Progenitor cell of endocrine pancreas (in vitro differentiated cells): Measurements from ENCODE around the gene MGAT4B. TPM values are rescaled to one million over a fixed set of nuclear protein-coding genes. Genes with fewer than 3 reads are reported as not detected.

Source experiments
- DNase-seq: peaks from one replicate; pipeline ENCODE4 v3.0.0; 2021; ENCODE audit warnings: low spot score; ENCODE audit not compliant: unreplicated experiment
- H3K27ac Mint-ChIP-seq: 2 replicates; pipeline ENCODE4 v1.8.0; 2021; ENCODE audit warnings: mild to moderate bottlenecking, moderate library complexity, mixed read lengths
- H3K27me3 Mint-ChIP-seq: 2 replicates; pipeline ENCODE4 v1.8.0; 2021; ENCODE audit warnings: mixed read lengths
- H3K36me3 Mint-ChIP-seq: 2 replicates; pipeline ENCODE4 v1.8.0; 2022; ENCODE audit warnings: mixed read lengths; ENCODE audit not compliant: insufficient read depth
- H3K4me1 Mint-ChIP-seq: 2 replicates; pipeline ENCODE4 v1.8.0; 2021; ENCODE audit warnings: low read depth, mixed read lengths
- H3K4me3 Mint-ChIP-seq: 2 replicates; pipeline ENCODE4 v1.8.0; 2021; ENCODE audit warnings: low read depth, mild to moderate bottlenecking, moderate library complexity, mixed read lengths
- H3K9me3 Mint-ChIP-seq: 2 replicates; pipeline ENCODE4 v1.8.0; 2021; ENCODE audit warnings: low read depth, mixed read lengths
- CTCF ChIP-seq: fragments of 200-600 bp; sonication (generic); IDR thresholded peaks from one replicate; pipeline ENCODE4 v1.5.0; 2021; ENCODE audit warnings: antibody characterized with exemption, mild to moderate bottlenecking; ENCODE audit not compliant: unreplicated experiment
- total RNA-seq: library from RNA; stranded (reverse); gene quantifications from 2 replicates; pipeline ENCODE4 v1.2.1, GENCODE V29; 2021

Gene MGAT4B
- total RNA-seq, 1 donor from 2014 or later, result 159 TPM

DNA sequence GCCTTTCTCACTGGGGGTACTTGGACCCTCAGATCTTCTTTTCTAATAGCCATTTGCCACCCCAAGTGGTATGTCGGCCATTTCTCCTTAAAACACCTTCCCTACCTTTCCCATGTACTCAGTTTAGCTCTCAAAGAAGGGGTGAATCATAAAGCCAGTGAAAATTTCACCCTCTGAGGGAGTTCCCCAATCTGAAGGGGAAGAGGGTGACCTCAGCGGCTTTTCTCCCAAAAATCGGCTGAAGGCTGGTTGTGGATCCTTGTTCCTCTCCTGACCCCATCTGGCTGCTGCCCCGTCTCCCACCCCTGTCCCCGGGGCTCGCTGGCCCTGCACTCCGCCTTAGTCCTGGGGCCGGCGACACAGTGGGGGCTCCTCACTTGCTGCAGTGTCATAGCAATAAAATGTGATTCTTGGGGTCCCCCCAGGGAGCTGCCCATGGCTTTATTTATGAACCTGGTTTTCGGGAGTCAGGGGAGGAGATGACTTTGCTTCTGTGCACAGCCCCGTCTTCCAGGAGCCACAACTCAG is 30.2 kb downstream of the MGAT4B start:
- peaks cover 22% of the 10 kb centered on the region for H3K36me3 Mint-ChIP-seq
- H3K4me3 Mint-ChIP-seq, result no peak overlapping the region
- no peaks in the 10 kb centered on the region for H3K27me3 Mint-ChIP-seq
- H3K9me3 Mint-ChIP-seq, result no peaks in the 10 kb centered on the region
- DNase-seq, result no peak
- H3K4me1 Mint-ChIP-seq, result no peaks in the 10 kb centered on the region
- no peak for TF ChIP-seq CTCF
- no peak overlapping the region for H3K27ac Mint-ChIP-seq

DNA sequence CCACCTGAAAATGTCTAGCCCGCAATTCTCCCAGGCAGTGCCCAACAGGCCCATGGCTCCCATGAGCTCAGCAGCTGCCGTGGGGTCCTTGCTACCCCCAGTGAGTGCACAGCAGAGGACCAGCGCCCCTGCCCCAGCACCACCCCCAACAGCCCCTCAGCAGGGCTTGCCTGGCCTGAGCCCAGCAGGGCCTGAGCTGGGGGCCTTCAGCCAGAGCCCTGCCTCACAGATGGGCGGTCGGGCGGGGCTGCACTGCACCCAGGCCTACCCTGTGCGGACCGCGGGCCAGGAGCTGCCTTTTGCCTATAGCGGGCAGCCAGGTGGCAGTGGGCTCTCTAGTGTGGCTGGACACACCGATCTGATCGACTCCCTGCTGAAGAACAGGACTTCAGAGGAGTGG is 32.2 kb downstream of the MGAT4B start:
- no peaks in the 10 kb centered on the region for H3K9me3 Mint-ChIP-seq
- peaks cover 27% of the 10 kb centered on the region for H3K36me3 Mint-ChIP-seq
- no peak overlapping the region for H3K27ac Mint-ChIP-seq

GRCh38 chr5:179773686-179774040 is 33.0 kb downstream of the MGAT4B start:
- Mint-ChIP-seq H3K27me3 (no peaks in the 10 kb centered on the region), H3K9me3 (no peaks in the 10 kb centered on the region), H3K27ac (no peak overlapping the region), H3K4me3 (no peak overlapping the region), H3K36me3 (peaks cover 33% of the 10 kb centered on the region), H3K4me1 (no peaks in the 10 kb centered on the region)
- no peak for TF ChIP-seq CTCF
- no peak for DNase-seq

More for the DNA sequence above, 32.2 kb downstream of the MGAT4B start:
- no peaks in the 10 kb centered on the region for H3K27me3 Mint-ChIP-seq
- no peak for DNase-seq
- H3K4me1 Mint-ChIP-seq, result no peaks in the 10 kb centered on the region
- TF ChIP-seq CTCF, result no peak
- no peak overlapping the region for H3K4me3 Mint-ChIP-seq

- Mint-ChIP-seq H3K36me3 (peaks cover 35% of the 10 kb centered on the region), H3K27me3 (no peaks in the 10 kb centered on the region), H3K27ac (no peak overlapping the region), H3K4me1 (no peaks in the 10 kb centered on the region), H3K9me3 (no peaks in the 10 kb centered on the region), H3K4me3 (no peak overlapping the region)
- TF ChIP-seq CTCF, result no peak
- DNase-seq, result no peak
Observed at GRCh38 chr5:179772351-179772750, 34.3 kb downstream of the MGAT4B start.

- no peak overlapping the region for H3K4me3 Mint-ChIP-seq
- H3K9me3 Mint-ChIP-seq, result no peaks in the 10 kb centered on the region
- TF ChIP-seq CTCF, result no peak
- no peak overlapping the region for H3K27ac Mint-ChIP-seq
- H3K36me3 Mint-ChIP-seq, result peaks cover 35% of the 10 kb centered on the region
- no peak for DNase-seq
- no peaks in the 10 kb centered on the region for H3K4me1 Mint-ChIP-seq
- no peaks in the 10 kb centered on the region for H3K27me3 Mint-ChIP-seq
Observed at GRCh38 chr5:179771311-179771895, 35.3 kb downstream of the MGAT4B start.
